Astrocyte (in vitro differentiated cells and primary cell): ENCODE measurements around the gene IGFBP7.

Source experiments
- EZH2 ChIP-seq: IDR thresholded peaks from 2 replicates; pipeline ENCODE4 v1.6.1; 2012; ENCODE audit warnings: mild to moderate bottlenecking, low read length, inconsistent platforms; ENCODE audit not compliant: insufficient read depth
- TF ChIP-seq, protein P1 (sequence below): IDR thresholded peaks from 2 replicates; pipeline ENCODE4 v1.5.1; 2011; ENCODE audit warnings: low read depth, mild to moderate bottlenecking, inconsistent platforms, low read length, moderate library complexity; ENCODE audit not compliant: insufficient read depth

GRCh38 chr4:57063518-57063917 is 46.7 kb downstream of the IGFBP7 start:
- TF ChIP-seq EZH2: no peak
- TF ChIP-seq, protein P1, sequence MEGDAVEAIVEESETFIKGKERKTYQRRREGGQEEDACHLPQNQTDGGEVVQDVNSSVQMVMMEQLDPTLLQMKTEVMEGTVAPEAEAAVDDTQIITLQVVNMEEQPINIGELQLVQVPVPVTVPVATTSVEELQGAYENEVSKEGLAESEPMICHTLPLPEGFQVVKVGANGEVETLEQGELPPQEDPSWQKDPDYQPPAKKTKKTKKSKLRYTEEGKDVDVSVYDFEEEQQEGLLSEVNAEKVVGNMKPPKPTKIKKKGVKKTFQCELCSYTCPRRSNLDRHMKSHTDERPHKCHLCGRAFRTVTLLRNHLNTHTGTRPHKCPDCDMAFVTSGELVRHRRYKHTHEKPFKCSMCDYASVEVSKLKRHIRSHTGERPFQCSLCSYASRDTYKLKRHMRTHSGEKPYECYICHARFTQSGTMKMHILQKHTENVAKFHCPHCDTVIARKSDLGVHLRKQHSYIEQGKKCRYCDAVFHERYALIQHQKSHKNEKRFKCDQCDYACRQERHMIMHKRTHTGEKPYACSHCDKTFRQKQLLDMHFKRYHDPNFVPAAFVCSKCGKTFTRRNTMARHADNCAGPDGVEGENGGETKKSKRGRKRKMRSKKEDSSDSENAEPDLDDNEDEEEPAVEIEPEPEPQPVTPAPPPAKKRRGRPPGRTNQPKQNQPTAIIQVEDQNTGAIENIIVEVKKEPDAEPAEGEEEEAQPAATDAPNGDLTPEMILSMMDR: no peak
